IMR-90 (cell line): Measurements from ENCODE around the gene IFIH1. TPM values are rescaled to one million over a fixed set of nuclear protein-coding genes. Genes with fewer than 3 reads are reported as not detected.

Experiments used
- ATAC-seq: fragments of 200-7000 bp; cut with Tn5 transposase; 2 replicates; pipeline ENCODE4 v1.9.1; 2020; ENCODE audit warnings: low read depth, mild to moderate bottlenecking, moderate library complexity
- BruUV-seq: library from RNA; stranded (reverse); fragments of 400-500 nt; replicated peaks from 2 replicates; lab custom pipeline; 2021; lab: Mats Ljungman, UMichigan
- CTCF ChIA-PET: fragments of 300-600 bp; formaldehyde crosslinking; extraction: SDS; loops from one replicate; lab custom pipeline; 2021; ENCODE audit warnings: antibody characterized with exemption; lab: Yijun Ruan, JAX
- POLR2A ChIA-PET: fragments of 300-600 bp; sonication (Branson Sonifier 250); formaldehyde crosslinking; loops from one replicate; lab custom pipeline; 2022; ENCODE audit warnings: antibody characterized with exemption; ENCODE audit not compliant: unreplicated experiment; lab: Charles Lee
- DNase-seq: peaks from one replicate; pipeline ENCODE4 v3.0.0; 2013
- H2AFZ ChIP-seq: replicated peaks from 2 replicates; pipeline ENCODE3; 2013; ENCODE audit warnings: low read length, mild to moderate bottlenecking; ENCODE audit not compliant: poor library complexity
- H2AK5ac ChIP-seq: 2 replicates; pipeline ENCODE4 v1.6.1; 2013; ENCODE audit warnings: low read depth, low read length, inconsistent platforms
- H2AK9ac ChIP-seq: replicated peaks from 2 replicates; pipeline ENCODE3; 2013; ENCODE audit warnings: mild to moderate bottlenecking, low read depth, low read length, moderate library complexity; ENCODE audit not compliant: poor library complexity
- H2BK120ac ChIP-seq: 2 replicates; pipeline ENCODE4 v1.6.1; 2013; ENCODE audit warnings: low read depth, low read length, inconsistent platforms
- H2BK15ac ChIP-seq: 3 replicates; pipeline ENCODE4 v1.6.1; 2013; ENCODE audit warnings: low read depth, low read length, inconsistent platforms
- H2BK20ac ChIP-seq: 2 replicates; pipeline ENCODE4 v1.6.1; 2013; ENCODE audit warnings: low read depth, mild to moderate bottlenecking, inconsistent platforms, low read length, moderate library complexity
- H2BK5ac ChIP-seq: 2 replicates; pipeline ENCODE4 v1.6.1; 2013; ENCODE audit warnings: mild to moderate bottlenecking, low read depth, low read length, inconsistent platforms; ENCODE audit not compliant: poor library complexity, severe bottlenecking
- H3K14ac ChIP-seq: replicated peaks from 2 replicates; pipeline ENCODE4 v1.6.1; 2013; ENCODE audit warnings: low read depth, low read length, inconsistent platforms
- H3K18ac ChIP-seq: 2 replicates; pipeline ENCODE4 v1.6.1; 2013; ENCODE audit warnings: low read depth, low read length, control low read depth
- H3K23ac ChIP-seq: 2 replicates; pipeline ENCODE4 v1.6.1; 2013; ENCODE audit warnings: low read depth, low read length, inconsistent platforms
- H3K27ac ChIP-seq: 2 replicates; pipeline ENCODE4 v1.5.1; 2013; ENCODE audit warnings: mild to moderate bottlenecking, control low read depth, low read length; ENCODE audit not compliant: insufficient read depth
- H3K27me3 ChIP-seq: 2 replicates; pipeline ENCODE4 v1.6.1; 2013; ENCODE audit warnings: low read length; ENCODE audit not compliant: control insufficient read depth, insufficient read depth
- H3K36me3 ChIP-seq: 2 replicates; pipeline ENCODE4 v1.6.1; 2013; ENCODE audit warnings: low read length, mixed read lengths; ENCODE audit not compliant: control insufficient read depth, insufficient read depth
- H3K4ac ChIP-seq: 2 replicates; pipeline ENCODE4 v1.6.1; 2013; ENCODE audit warnings: low read depth, low read length, inconsistent platforms
- H3K4me1 ChIP-seq: 2 replicates; pipeline ENCODE4 v1.6.1; 2013; ENCODE audit warnings: low read length, mixed read lengths; ENCODE audit not compliant: control insufficient read depth, insufficient read depth
- H3K4me2 ChIP-seq: 2 replicates; pipeline ENCODE4 v1.6.1; 2013; ENCODE audit warnings: low read depth, mild to moderate bottlenecking, control low read depth, low read length, moderate library complexity
- H3K4me3 ChIP-seq: 2 replicates; pipeline ENCODE4 v1.5.1; 2013; ENCODE audit warnings: low read depth, mild to moderate bottlenecking, control low read depth, low read length, moderate library complexity; ENCODE audit not compliant: insufficient read depth
- H3K56ac ChIP-seq: 2 replicates; pipeline ENCODE4 v1.6.1; 2013; ENCODE audit warnings: low read length, inconsistent platforms; ENCODE audit not compliant: insufficient read depth; ENCODE audit errors: extremely low read depth
- H3K79me1 ChIP-seq, 2 experiments: 2 replicates each; pipeline ENCODE4 v1.6.1; 2013; ENCODE audit warnings: low read length in 2 of 2, inconsistent platforms in 1 of 2, low read depth in 1 of 2
- H3K9ac ChIP-seq: 2 replicates; pipeline ENCODE4 v1.6.1; 2013; ENCODE audit warnings: low read depth, low read length, control low read depth
- H3K9me1 ChIP-seq: 2 replicates; pipeline ENCODE4 v1.6.1; 2013; ENCODE audit warnings: low read length, inconsistent platforms; ENCODE audit not compliant: insufficient read depth
- H3K9me3 ChIP-seq: 2 replicates; pipeline ENCODE4 v1.6.1; 2013; ENCODE audit warnings: low read length; ENCODE audit not compliant: control insufficient read depth, insufficient read depth
- H4K20me1 ChIP-seq: 2 replicates; pipeline ENCODE4 v1.6.1; 2013; ENCODE audit warnings: low read length, inconsistent platforms; ENCODE audit not compliant: insufficient read depth
- H4K5ac ChIP-seq: 2 replicates; pipeline ENCODE4 v1.6.1; 2013; ENCODE audit warnings: mild to moderate bottlenecking, low read depth, low read length, control low read depth
- H4K8ac ChIP-seq, 2 experiments: 2 replicates each; pipeline ENCODE4 v1.6.1; 2013; ENCODE audit warnings: low read depth in 2 of 2, low read length in 2 of 2, control low read depth in 1 of 2, inconsistent platforms in 1 of 2
- H4K91ac ChIP-seq: 2 replicates; pipeline ENCODE4 v1.6.1; 2013; ENCODE audit warnings: low read depth, low read length, inconsistent platforms; ENCODE audit not compliant: insufficient read depth
- CTCF ChIP-seq: conservative IDR thresholded peaks from 2 replicates; pipeline ENCODE4 v1.5.1; 2012; ENCODE audit warnings: mild to moderate bottlenecking, low read depth, low read length, improper control_type of control experiment
- NFE2L2 ChIP-seq: fragments of 150-350 bp; IDR thresholded peaks from 2 replicates; pipeline ENCODE4 v1.6.1; 2016; ENCODE audit warnings: low read depth, mild to moderate bottlenecking, low read length
- RAD21 ChIP-seq: IDR thresholded peaks from 2 replicates; pipeline ENCODE4 v1.6.1; 2012; ENCODE audit warnings: low read length, improper control_type of control experiment
- WGBS, 2 experiments: methylation state at CpG; one replicate each; pipeline versions ENCODE4 v1.1.5 to v1.1.7; 2013; ENCODE audit warnings: missing lambda C conversion rate in 2 of 2; ENCODE audit not compliant: insufficient read length in 1 of 2; ENCODE audit errors: extremely low coverage in 2 of 2; 5-methylcytosine and 5-hydroxymethylcytosine counted together
- dilution Hi-C: fragments of 300-500 bp; cut with HindIII; formaldehyde crosslinking; loops from one replicate; pipeline ENCODE4 v1.14.3; 2018; ENCODE audit warnings: low sequenced_read_pairs; ENCODE audit not compliant: unreplicated experiment
- in situ Hi-C: fragments of 300-500 bp; cut with MboI; formaldehyde crosslinking; loops from 3 replicates; pipeline ENCODE4 v1.14.3; 2019; ENCODE audit warnings: low sequenced_read_pairs, inconsistent platforms, mixed read lengths
- intact Hi-C: fragments of 100-400 bp; cut with micrococcal nuclease; formaldehyde crosslinking; loops from 2 replicates; pipeline ENCODE4 v1.10.0; 2022
- polyA plus RNA-seq, 3 experiments: library from polyadenylated mRNA; depleted of rRNA; stranded (reverse); fragments of >200 nt; gene quantifications; 2 replicates each; pipeline ENCODE4 v1.2.3, GENCODE V29; 2012; ENCODE audit warnings: low replicate concordance in 1 of 3
- total RNA-seq: library from RNA; depleted of rRNA; stranded (reverse); fragments of >200 nt; gene quantifications from 2 replicates; pipeline ENCODE4 v1.2.3, GENCODE V29; 2012

The IFIH1 gene
- total and polyA plus RNA-seq, 2 of the 4 experiments (the other 2 are of a cell fraction) = 1.3 to 1.4 TPM

- no peak overlapping the region for H3K56ac ChIP-seq
- H4K5ac ChIP-seq = no peak overlapping the region
- H3K23ac ChIP-seq = no peak overlapping the region
- no peaks in the 10 kb centered on the region for H3K4me1 ChIP-seq
- DNase-seq (peak; percentile 33), ATAC-seq (peak; percentile 73)
- H3K27ac ChIP-seq = no peak overlapping the region
- no peak overlapping the region for H2BK20ac ChIP-seq
- H3K36me3 ChIP-seq = no peaks in the 10 kb centered on the region
- no peak overlapping the region for H2AFZ ChIP-seq
- in situ Hi-C loops = no loop called here
- peaks cover 2% of the 10 kb centered on the region for H3K9me3 ChIP-seq
- no peak overlapping the region for H3K14ac ChIP-seq
- dilution Hi-C loops = no loop called here
- H2BK120ac ChIP-seq = no peak overlapping the region
- H4K8ac ChIP-seq = no peak overlapping the region
- H3K9me1 ChIP-seq = no peaks in the 10 kb centered on the region
- no peaks in the 10 kb centered on the region for H4K20me1 ChIP-seq
- POLR2A ChIA-PET = no interaction called here
- no peak overlapping the region for H3K4me2 ChIP-seq
- H3K79me1 ChIP-seq = no peaks in the 10 kb centered on the region
- H2BK5ac ChIP-seq = no peak overlapping the region
- no TSS peak for BruUV-seq
- H3K9ac ChIP-seq = no peak overlapping the region
- no peak overlapping the region for H3K18ac ChIP-seq
- no peak overlapping the region for H2AK5ac ChIP-seq
- H3K4me3 ChIP-seq = no peak overlapping the region
- H2BK15ac ChIP-seq = no peak overlapping the region
- WGBS, 2 experiments = no CpG with 5 or more reads among the region's 3 CpGs
- CTCF ChIA-PET = interaction anchor here (0.7 to 1.2 kb wide), 6 partner anchors 8 to 748 kb away, joined by 3 to 4 read pairs (median 3); no protein-coding TSS in a partner anchor
- H3K27me3 ChIP-seq = peaks cover 2% of the 10 kb centered on the region; the same call in 1 of the 2 replicates
- no peak overlapping the region for H2AK9ac ChIP-seq
- TF ChIP-seq NFE2L2 (no peak), RAD21 (peak; percentile 30), CTCF (peak; percentile 40; the same call in 1 of the 2 replicates)
- intact Hi-C loops = loop anchor here (1.0 to 5.0 kb wide), 2 partner anchors 748 to 798 kb away; no protein-coding TSS in a partner anchor
- no peak overlapping the region for H4K91ac ChIP-seq
- no peak overlapping the region for H3K4ac ChIP-seq
Measured at GRCh38 chr2:162333968-162334367, 15.5 kb upstream of the IFIH1 start.
